DMS79 (cell line): Measurements from ENCODE around the gene ARMC7.
"Not testable (repeated sequence)": the region's sequence is repeated elsewhere in the genome, so short reads cannot be mapped to it uniquely, and the experiment has no call there.

Source experiments
- DNase-seq: peaks from one replicate; lab custom pipeline; 2025; lab: John Stamatoyannopoulos, UW

ARMC7 gene

DNA sequence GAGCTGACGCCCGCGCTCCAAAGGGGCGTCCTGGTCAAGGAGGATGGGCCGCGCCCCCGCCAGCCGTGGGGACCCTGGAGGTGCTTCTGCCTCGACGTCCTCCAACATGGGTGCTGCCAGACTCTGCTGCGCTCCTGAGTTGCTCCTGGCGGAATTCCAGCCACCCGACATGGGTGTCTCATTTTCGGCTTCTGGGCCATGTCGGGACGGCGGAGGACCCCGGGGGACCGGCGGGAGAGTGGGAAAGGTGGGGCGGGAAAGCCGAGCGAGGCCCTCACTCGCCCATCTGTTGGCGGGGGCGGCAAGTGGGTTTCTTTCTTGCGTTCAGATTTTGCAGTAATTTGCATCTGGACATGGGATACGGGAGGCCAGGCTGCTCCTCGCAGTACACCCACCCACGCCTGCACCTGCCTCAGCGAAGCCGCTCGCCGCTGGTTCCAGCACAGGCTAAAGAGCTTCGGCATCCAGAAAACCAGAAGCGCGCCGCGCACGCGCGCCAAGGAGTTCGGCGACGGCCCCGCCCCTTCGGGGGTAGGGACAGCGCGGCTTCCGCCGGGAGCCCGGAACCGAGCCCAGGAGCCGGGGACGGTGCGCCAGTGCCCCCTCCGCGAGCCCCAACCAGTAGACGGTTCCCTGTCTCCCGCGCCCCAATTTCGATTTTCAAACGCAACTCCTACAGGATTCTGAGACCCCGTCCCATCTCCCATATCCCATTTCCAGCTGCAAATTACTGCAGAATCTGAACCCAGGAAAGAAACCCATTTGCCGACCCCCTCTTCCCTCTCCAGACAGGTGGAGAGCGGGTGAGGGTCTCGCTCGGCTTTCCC is at the start of gene ARMC7:
TSS of gene ARMC7 (plus strand) at position 563 of the 827 bp plus-strand sequence. CDS start 320 bp downstream, outside the sequence.
- DNase-seq, result peak; percentile 42

DNA sequence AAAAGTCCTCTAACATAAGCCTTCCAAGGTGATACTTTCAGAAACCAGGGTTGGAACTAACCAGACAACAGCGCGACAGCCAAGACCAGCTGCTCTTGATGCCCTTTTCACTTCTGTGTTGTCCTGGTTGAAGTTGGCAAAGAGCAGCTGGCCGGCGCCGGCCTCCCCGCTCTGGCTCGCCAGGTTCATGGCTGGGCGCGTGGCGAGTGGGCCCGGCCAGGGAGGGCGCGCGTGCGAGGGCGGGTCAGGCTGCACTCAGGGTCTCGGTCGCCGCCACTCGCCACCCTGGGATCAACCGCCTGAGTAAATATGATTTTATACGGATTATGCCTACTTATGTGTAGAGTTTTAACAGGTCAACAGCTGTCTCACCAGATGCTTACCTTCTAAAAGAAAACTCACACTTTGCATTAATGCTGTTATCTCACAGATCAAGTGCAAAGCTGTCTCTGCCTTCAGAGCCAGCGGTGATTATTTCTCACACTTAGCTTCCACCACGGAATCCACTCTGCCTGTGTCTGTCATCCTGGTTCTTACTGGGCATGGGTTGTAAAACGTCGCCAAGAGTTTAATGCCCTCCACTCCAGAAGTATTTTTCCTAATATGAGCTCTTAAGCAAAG is 49.2 kb upstream of the ARMC7 start:
- peak; percentile 35 for DNase-seq

DNA sequence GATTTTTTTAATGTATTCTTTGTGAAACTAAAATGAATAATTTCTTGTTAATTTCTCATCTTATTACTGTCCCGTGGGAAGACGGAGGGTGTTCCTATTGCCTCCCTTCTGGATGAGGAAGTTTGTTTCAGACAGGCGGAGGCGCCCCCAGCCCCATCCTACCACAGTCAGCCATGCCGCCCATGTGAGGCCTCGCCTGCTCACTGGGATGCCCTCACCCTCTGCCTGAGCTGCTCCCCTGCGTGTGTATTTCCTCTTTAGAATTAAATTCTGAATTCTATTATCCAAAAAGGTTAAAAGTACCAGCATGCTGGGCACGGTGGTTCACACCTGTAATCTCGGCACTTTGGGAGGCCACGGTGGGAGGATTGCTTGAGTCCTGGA is 48.7 kb upstream of the ARMC7 start:
- no peak for DNase-seq

DNA sequence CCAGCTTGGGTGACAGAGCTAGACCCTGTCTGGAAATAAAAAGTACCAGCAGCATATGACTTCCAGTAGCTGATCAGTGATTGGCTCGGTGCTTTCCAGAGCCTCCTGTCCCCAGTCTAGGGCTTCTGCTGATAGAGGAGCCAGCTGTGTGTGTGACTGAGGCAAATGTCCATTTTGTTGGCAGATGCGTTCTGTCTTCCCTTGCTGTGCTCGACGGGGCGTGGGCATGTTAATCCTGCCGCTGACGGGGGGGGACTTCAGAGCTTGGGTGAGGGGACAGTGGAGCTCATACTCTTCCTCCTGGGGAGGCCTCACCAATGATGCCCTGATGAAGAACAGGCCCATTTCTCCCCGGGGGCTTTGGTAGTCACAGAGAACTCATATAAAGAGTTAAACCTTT is 48.2 kb upstream of the ARMC7 start:
- DNase-seq, result no peak

DNA sequence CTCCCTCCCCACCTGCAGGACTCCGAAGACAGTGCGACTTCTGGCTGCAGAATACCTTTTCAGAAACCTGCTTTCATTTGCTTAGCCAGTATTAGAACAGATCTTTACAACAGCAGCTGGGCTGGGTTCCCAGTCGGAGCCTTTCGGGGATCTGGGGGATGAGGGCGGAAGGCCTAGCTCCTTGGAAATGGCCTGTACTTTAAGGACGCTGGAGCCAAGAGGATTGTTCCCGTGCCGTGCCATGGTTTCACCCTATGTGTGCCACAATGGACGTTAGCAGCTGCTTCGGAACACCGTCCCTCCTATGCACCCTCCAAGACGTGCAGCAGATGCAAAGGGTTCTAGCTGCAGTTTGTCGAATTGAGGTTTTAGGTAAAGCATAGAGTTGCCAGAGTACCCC is 46.6 kb upstream of the ARMC7 start:
- DNase-seq, result no peak

DNA sequence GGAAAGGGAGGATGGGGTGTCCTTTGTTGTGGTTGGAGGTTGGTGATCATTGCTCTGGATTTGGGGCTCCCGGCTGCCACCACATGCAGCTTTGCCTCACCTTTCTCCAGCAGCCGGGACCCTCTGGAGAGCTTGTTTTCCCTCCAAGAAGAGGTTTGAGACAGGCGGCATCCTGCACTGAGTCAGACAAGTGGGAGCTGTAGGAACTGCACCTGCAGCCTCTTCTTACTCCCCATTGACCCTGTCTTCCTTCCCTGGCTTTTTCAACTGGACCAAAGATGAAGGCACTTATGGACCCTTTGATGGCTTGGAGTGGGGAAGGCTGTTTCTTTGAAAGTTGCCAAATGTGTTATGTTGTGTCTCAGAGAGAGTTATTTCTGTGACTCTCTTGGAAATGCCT is 46.1 kb upstream of the ARMC7 start:
- no peak for DNase-seq

DNA sequence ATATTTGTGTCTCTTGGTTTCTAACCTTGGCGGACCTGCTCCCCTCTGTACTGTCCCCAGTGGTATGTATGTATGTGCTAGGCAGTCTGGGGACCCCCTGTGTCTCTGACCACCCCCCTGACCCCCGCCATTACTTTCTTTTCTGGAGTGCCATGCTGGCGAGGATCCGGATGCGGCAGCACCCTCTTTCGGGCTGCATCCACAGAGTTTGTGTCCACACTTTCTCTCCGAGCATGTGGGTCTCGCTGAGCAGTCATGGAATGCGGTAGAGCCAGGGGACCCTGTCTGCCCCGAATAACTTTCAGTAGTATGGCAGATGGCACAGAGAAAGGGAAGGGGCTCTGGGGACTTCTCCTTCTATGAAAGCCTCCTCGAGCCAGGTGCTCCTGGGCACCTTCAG is 45.7 kb upstream of the ARMC7 start:
- DNase-seq, result no peak

DNA sequence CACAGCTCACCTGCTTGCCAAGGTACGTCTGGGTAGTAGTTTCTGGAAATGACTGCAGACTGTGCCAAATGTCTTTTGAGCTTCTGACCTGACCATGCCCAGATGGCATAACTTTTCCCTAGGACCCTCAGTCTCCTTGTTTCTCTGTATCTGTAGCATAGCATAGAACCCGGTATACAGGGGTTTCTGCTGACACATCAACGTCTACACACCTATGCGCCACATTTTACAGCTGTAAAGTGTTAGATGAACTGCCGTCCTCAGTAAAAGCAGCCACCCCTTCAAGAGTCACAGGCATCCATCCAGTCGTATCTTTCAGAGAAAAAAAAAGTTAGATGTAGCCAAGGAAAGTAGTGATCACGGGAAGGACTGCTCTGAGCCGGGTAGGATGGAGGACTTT is 45.3 kb upstream of the ARMC7 start:
- DNase-seq, result no peak

DNA sequence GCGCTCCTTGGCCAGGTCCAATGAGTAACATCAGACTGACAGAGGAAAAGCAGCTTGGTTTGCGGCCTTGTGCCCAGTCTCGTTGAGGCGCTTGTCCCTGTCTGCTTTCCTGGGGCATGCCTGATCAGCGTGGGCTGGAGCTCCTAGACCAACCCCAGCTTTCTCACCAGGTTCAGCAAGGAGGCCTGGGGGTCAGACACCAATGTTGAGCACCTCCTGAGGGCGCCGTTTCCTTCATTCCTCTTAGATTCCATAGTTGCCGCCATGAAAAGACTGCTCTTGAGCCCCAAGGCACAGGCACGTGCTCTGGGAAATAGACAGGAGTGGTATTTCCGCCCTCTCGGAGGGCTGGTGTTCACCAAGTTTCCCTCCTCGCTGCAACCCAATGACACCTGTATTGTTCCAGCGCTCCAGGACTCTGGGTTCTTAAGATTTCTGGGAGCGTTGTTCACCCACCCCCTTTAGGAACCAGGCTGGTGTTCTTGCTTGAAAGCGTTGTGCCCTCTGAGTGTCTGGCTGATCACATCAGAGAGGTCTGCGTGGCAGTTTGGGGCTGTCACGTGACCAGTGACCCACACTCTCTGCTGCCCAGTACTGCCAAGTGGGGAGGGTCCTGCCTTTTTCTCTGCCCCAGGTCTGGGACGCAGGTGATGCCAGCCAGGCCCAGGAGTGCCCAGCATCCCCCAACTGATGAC is 44.8 kb upstream of the ARMC7 start:
- DNase-seq, result no peak

DNA sequence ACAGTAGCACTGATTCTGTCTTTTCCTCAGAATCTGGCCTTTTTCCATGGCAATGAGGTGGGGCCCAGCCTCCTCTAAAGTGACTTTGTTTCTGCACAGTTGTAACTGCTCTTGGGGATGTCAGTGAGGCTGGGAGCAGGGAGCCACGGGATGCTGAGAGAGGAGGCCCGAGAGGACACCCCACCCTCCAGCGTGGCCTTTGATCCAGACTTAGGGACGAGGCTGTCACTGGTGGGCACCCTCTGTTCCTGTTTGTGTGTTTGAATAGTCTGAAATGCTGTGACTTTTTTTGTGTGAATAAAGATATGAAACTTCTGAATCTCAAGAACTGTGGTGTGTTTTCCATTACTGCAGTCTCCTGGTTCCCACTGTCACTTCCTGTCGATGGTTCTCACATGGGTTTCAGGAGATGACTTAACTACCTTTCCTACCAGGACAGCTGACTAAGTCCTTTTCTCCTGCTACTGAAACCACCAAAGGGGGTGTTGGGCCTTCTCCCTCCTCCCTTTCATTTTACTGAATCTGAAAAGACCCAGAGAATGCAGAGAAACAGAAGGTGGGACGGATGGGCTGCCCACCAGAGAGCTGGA is 44.1 kb upstream of the ARMC7 start:
- DNase-seq, result no peak

DNA sequence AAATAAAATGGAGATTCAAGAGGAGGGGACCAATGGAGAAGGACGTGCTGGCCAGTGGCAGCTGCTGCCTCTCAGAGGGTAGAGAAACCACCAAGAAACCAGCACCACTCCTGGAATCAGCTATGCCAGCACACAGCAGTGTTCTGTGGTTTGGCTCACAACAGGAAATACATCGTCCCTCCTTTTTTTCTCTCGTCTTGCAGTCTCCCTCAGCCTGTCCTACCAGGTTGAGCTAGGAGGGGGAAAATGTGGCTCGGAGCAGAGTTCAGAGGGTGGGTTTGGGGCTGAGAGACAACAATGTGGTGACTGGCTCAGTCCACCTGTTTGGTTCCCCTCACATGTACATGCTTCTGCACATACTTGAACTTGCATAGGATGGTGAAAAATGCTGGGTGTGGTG is 41.9 kb upstream of the ARMC7 start:
- no peak for DNase-seq

DNA sequence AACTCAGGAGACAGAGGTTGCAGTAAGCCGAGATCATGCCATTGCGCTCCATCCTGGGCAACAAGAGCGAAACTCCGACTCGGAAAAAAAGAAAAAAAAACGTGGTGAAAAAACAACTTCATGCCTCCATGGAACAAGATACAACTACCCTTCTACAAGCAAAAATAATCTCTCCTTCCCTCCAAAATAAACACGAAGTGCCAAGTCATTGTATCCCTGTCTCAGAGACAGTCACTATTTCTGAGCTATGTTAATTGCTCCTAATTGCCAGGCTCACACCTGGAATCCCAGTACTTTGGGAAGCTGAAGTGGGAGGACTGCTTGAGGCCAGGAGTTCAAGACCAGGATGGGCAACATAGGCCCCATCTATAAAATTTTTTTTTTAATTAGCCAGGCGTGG is 41.0 kb upstream of the ARMC7 start:
- no peak for DNase-seq

DNA sequence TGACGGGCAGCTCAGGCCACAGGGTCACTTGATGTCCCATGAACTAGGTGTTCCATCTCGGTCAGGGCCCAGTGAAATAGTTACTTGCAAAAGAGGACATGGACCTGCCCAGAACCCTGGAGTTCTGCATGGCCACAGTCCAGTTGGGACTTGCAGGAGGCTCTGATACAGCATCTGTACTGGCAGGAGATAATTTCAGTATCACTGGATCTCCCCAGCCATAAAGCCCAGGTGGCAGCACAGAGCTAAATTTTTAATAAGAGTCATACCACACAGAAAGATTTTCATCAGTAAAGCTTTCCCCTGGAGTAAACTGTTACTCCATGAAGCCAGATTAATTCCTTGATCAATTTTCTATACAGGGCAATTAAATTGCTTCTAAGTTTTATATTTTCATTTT is 40.0 kb upstream of the ARMC7 start:
- DNase-seq, result no peak

DNA sequence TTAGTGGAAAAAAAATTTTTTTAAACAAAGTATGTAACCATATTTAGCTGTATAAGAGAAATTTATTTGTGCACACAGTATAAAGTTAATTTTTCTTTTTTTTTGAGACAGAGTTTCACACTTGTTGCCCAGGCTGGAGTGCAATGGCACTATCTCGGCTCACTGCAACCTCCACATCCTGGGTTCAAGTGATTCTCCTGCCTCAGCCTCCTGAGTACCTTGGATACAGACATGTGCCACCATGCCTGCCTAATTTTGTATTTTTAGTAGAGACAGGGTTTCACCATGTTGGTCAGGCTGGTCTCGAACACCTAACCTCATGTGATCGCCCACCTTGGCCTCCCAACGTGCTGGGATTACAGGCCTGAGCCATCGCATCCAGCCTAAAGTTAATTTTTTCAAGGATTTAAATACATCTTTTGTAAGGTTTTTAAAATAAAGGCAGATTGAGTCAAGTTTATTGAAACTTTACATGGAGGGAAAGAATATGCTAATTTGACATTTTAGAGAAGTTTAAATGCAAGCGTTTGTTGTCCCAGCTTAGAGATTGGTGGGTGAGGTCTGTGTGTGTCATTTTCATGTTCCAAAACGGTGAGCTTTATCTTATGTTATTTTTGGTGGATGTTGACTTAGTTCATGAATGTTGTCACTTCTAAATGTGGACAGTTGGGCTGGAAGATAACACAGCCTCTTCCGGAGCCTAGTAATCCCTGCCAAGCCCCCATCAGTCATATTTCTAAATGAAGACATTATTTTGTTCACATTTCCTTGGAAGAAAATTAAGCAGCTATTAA is 38.1 kb upstream of the ARMC7 start:
- DNase-seq, result not testable (repeated sequence)

DNA sequence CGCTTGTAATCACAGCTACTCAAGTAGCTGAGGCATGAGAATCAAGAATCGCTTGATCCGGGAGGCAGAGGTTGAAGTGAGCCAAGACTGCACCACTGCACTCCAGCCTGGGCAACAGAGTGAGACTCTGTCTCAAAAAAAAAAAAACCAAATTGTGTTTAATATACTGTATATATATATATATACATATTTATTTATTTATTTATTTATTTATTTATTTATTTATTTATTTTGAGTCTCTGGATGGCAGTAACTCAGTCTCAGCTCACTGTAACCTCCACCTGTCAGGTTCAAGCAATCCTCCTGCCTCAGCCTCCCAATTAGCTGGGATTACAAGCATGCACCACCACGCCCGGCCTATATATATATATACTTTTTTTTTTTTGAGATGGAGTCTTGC is 36.9 kb upstream of the ARMC7 start:
- DNase-seq, result not testable (repeated sequence)

DNA sequence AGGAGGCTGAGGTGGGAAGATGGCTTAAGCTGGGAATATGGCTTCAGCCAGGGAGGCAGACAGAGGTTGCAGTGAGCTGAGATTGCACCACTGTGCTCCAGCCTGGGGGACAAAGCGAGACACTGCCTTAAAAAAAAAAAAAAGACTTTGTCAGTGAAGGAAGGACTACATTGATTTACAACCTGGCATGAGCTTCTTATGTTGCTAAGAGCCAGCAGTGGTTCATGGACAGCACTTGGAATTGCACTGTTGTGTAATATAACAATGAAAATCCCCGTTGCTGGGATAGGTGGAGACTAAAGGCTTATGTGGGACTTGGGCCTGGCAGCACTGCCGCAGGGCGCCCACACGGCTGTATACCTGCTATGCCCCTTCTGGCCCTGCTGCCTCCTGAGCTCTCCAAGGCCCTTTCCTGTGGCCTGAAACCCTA is 36.1 kb upstream of the ARMC7 start:
- DNase-seq, result no peak

DNA sequence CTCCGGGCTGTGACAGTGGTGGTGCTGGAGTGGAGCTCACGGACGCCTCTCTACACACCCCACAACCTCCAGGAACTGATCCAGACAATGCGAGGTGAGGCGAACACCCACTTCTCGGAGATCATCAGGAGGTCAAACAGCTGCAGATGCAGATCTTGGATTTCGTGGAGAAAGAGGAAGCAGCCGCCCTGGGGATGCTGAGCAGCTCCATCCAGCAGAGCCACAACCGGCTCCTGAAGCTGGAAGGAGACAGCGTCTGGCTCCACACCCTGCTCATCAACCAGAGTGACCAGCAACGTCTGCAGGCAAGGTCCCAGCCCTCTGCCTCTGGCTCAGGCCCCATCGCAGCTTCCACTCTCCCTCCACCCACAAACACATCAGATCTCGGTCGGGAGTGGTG is 35.2 kb upstream of the ARMC7 start:
- no peak for DNase-seq

DNA sequence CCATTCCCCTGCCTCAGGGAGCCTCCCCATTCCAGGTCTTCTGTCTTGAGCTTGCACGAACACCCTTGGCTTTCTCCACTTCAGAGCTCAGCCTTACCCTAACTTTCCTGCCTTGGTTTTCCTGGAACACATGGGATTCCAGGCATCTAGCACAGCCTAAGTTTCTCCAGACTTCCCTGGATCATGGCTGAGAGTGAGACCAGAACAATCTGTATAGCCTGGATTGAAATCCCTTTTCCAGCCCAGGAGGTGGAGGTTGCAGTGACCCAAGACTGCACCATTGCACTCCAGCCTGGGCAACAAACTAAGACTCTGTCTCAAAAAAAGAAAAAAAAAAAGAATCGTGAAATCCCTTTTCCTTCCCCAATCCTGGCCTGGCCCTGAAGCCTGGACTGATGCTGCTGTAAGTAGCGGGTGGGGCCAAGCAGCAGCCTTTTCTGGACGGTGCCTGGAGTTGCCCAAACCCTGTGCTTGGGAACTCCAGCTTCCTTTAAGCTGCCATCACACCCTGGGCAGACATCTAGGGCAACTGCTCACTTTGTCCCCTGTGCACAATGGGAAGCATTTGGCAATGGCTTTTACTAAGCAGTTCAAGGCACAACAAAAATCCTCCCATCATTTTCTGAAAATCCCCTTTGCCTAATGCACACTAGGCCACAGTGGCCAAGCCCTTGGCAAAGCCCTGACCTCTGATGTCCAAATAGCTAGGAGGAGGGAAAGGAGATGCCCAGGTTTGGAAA is 34.0 kb upstream of the ARMC7 start:
- DNase-seq, result no peak

DNA sequence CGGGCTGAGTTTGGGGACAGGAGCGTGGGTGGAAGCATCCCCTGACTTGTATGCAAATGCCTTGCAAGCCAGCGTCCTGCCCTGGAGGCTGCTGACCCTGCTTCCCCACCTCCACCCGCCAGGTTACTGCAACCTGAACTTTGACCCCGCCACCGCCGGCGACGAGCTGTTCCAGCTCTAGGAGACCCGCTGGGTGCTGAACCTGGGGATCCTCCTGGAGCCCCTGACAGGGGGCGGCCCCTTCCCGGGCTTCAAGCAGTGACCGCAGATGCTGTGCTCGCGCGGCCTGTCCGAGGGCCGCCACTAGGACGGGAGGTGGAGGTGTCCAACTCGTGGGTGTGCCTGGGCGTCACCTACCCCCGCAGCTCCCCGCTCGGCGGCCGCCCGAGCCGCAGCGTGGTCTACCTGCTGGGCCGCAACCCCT is 32.7 kb upstream of the ARMC7 start:
- DNase-seq, result no peak

DNA sequence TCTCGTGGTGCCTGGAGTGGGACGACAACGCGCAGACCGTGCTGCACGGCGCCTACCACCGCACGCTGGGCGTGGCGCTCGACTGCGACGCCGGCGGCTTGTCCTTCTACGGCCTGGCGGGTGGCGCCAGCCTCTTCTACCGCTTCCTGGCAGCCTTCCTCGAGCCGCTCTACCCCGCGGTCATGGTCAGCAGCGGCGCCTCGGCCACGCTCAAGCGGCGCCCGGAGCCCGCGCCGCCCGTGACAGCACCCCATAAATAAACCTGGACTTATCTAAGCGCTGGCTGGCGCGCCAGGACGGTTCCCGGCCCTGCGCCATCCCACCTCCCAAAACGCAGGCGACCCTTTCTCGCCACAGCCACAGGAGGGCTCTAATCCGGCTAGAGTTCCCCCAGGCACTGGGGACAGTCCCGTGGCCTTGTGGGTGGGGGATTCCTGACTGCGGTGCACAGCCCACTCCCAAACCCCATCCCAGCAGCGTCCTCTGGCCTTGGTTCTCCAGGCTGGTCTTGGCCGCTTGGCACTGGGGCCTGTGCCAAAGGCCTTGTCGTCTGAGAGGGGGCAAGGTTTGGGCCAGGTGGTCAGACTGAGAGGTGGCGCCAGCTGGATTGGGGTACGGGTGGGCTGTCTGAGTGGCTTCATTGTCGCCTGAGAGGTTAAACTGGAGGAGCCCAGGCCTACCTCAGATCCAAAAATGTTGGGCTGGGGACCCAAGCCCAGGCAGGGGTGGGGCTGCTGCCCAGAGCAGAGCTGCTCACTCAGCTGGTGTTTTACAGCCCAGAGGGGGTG is 32.1 kb upstream of the ARMC7 start:
- no peak for DNase-seq
